Measurements from ENCODE around the gene DMBX1. TPM values are rescaled to one million over a fixed set of nuclear protein-coding genes. Genes with fewer than 3 reads are reported as not detected.

DMBX1 gene
- total and polyA plus RNA-seq, 4 donors = not detected

DNA sequence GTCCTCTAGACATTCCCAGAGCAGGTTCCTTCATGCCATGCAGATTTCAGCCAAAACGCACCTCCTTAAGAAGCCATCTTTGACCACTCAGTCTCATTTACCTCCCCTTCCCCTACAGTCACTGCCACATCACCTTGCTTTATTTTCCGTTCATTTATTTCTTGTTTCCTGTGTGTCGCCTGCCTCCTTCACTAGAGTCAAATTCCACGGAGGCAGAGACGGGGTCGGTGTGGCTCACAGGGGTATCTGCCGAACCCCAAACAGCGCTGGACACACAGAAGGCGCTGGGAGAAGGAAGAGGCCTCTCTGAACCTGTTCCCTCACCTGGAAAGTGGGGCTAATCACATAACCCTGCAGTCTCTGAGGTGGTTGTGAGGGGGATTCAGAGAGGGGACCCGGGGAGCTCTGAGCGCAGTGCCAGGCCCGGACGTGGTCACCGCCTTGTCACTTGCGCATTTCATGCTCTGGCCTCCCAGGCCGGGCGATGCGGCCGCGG lies 23.6 kb upstream of the DMBX1 start:
- H3K9me3 ChIP-seq (ENCODE audit: control insufficient read depth in 4 of 4, low read length in 3 of 4) = no peaks in the 10 kb centered on the region
- no peaks in the 10 kb centered on the region for H3K36me3 ChIP-seq (ENCODE audit: control insufficient read depth in 4 of 4, insufficient read depth in 3 of 4, low read depth in 1 of 4, low read length in 3 of 4)
- TF ChIP-seq, protein P1, sequence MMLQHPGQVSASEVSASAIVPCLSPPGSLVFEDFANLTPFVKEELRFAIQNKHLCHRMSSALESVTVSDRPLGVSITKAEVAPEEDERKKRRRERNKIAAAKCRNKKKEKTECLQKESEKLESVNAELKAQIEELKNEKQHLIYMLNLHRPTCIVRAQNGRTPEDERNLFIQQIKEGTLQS (IDR thresholded peaks at IDR 0.05) = no peak
- no peak for TF ChIP-seq CTCF (IDR thresholded peaks at IDR 0.05; ENCODE audit: low read depth, low read length, missing input control)
- no peak for TF ChIP-seq SP1 (IDR thresholded peaks at IDR 0.05)
- TF ChIP-seq HNF4G (IDR thresholded peaks at IDR 0.05) = no peak
- no peak for TF ChIP-seq MAX (IDR thresholded peaks at IDR 0.05)
- TF ChIP-seq ZBTB33 (IDR thresholded peaks at IDR 0.05) = no peak
- no peak for TF ChIP-seq FOXA1 (IDR thresholded peaks at IDR 0.05)
- no peak overlapping the region for H3K27ac ChIP-seq (ENCODE audit: low read depth in 1 of 2, low read length in 2 of 2)
- H3K4me3 ChIP-seq (ENCODE audit: low read depth in 1 of 3, low read length in 3 of 3) = peak overlapping the region in 1 of 3 donors; percentile 59
- peaks cover 2 to 9% (median 6%) of the 10 kb centered on the region in 4 donors for H3K4me1 ChIP-seq (ENCODE audit: control insufficient read depth in 4 of 4, insufficient read depth in 4 of 4, low read length in 3 of 4)
- DNase-seq (ENCODE audit: low spot score) = no peak
- H3K27me3 ChIP-seq (ENCODE audit: control insufficient read depth in 4 of 4, insufficient read depth in 4 of 4, low read length in 3 of 4) = peaks cover 0 to 10% (median 4%) of the 10 kb centered on the region in 4 donors
- no peak overlapping the region for H3K9ac ChIP-seq (ENCODE audit: low read depth in 1 of 2, low read length in 2 of 2)
- WGBS = 44% methylated on average over 20 of the region's 20 CpGs

GRCh38 chr1:46466477-46467182 lies 23.0 kb upstream of the DMBX1 start:
- TF ChIP-seq RAD21 (IDR thresholded peaks at IDR 0.05) (no peak), HNF4G (IDR thresholded peaks at IDR 0.05) (no peak), EGR1 (IDR thresholded peaks at IDR 0.05; ENCODE audit: low read depth in 2 of 2) (no peak), CTCF (IDR thresholded peaks at IDR 0.05; ENCODE audit: low read depth, low read length, missing input control) (no peak), GABPA (IDR thresholded peaks at IDR 0.05 in 1 of 2, conservative IDR thresholded peaks at IDR 0.05 in 1 of 2) (no peak), NR2F2 (IDR thresholded peaks at IDR 0.05) (no peak), MAX (IDR thresholded peaks at IDR 0.05) (no peak), TAF1 (conservative IDR thresholded peaks at IDR 0.05) (no peak), RXRA (IDR thresholded peaks at IDR 0.05) (no peak), FOXA1 (IDR thresholded peaks at IDR 0.05) (no peak), FOXA2 (IDR thresholded peaks at IDR 0.05) (no peak), HNF4A (conservative IDR thresholded peaks at IDR 0.05) (no peak), ZBTB33 (IDR thresholded peaks at IDR 0.05) (no peak)
- TF ChIP-seq, protein P1 (IDR thresholded peaks at IDR 0.05) = no peak
- H3K36me3 ChIP-seq (ENCODE audit: control insufficient read depth in 4 of 4, insufficient read depth in 3 of 4, low read depth in 1 of 4, low read length in 3 of 4) = no peaks in the 10 kb centered on the region
- DNase-seq (ENCODE audit: low spot score) = no peak
- no peaks in the 10 kb centered on the region for H3K9me3 ChIP-seq (ENCODE audit: control insufficient read depth in 4 of 4, low read length in 3 of 4)
- H3K4me1 ChIP-seq (ENCODE audit: control insufficient read depth in 4 of 4, insufficient read depth in 4 of 4, low read length in 3 of 4) = peaks cover 2 to 9% (median 6%) of the 10 kb centered on the region in 4 donors
- no peak overlapping the region for H3K27ac ChIP-seq (ENCODE audit: low read depth in 1 of 2, low read length in 2 of 2)
- 7% methylated on average over 84 of the region's 84 CpGs for WGBS
- H3K4me3 ChIP-seq (ENCODE audit: low read depth in 1 of 3, low read length in 3 of 3) = peak overlapping the region in 2 of 3 donors; percentile 37 to 59
- no peak overlapping the region for H3K9ac ChIP-seq (ENCODE audit: low read depth in 1 of 2, low read length in 2 of 2)
- peaks cover 0 to 10% (median 4%) of the 10 kb centered on the region in 4 donors for H3K27me3 ChIP-seq (ENCODE audit: control insufficient read depth in 4 of 4, insufficient read depth in 4 of 4, low read length in 3 of 4)
